ENCODE measurements around the gene PSME1. TPM values are rescaled to one million over a fixed set of nuclear protein-coding genes. Genes with fewer than 3 reads are reported as not detected.

Gene PSME1
- total and polyA plus RNA-seq, 2 of the 13 experiments (the other 11 are each of a cell fraction or from before 2014, with no cell fraction given), result 159 to 608 TPM

DNA sequence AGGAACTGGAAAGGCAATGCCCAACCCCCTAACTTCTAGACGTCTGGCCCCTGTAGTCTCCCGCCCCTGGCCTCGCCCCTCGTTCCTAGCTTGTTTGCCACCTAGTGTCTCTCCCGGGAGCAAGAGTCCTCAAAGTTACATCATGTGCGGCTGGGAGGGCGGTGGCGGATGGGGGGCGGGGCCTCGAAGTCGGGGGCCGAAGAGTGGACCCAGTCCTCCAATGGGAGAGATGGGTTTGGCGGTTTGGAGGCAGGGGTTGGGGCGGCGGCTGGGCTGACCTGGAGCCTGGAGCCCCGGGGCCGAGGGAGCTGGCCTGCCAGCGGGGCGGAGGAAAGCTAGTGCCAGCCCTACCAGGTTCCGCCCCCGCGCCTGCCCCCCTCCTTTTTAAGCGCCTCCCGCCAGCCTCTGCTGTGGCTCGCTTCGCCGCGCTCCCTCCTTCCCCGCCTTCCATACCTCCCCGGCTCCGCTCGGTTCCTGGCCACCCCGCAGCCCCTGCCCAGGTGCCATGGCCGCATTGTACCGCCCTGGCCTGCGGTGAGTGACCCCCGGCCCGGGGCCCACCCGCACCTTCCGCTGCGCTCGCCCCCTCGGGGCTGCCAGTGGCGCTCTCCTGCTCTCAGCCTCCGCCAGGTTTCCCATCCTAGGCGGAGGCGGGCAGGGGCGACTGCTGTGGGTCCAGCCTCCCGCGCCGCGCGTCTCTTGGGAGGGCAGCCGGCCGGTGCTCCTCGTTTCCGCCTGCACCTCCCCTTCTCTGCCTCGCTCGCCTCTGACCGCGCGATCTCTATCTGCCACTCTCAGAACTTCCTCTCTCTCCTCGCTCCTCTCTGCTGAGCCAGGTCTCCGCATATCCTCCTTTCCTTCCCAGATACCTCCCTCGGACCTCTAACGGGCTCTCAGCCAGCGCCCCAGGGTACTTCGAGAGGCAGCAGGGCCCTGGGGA lies 41.8 kb upstream of the PSME1 start, which contains the start of gene PCK2 (continued):
- TF ChIP-seq TBL1XR1 (IDR thresholded peaks at IDR 0.05; ENCODE audit: borderline replicate concordance, low read length, partially characterized antibody), result no peak
- TF ChIP-seq KDM5B (CRISPR knock-in tag; IDR thresholded peaks at IDR 0.05; ENCODE audit: borderline replicate concordance), result peak; percentile 98
- peak; percentile 99 for TF ChIP-seq POLR2G (IDR thresholded peaks at IDR 0.05; ENCODE audit: low read depth, low read length)
- peak; percentile 91; the same call in 1 of the 2 replicates for TF ChIP-seq RFXAP (CRISPR knock-in tag; IDR thresholded peaks at IDR 0.05; ENCODE audit: borderline replicate concordance)
- TF ChIP-seq CCDC6 (CRISPR knock-in tag; IDR thresholded peaks at IDR 0.05), result no peak
- TF ChIP-seq REL (CRISPR knock-in tag; conservative IDR thresholded peaks at IDR 0.05), result no peak
- no peak for TF ChIP-seq RFX1 (IDR thresholded peaks at IDR 0.05)
- peak; percentile 98 for TF ChIP-seq GPN1 (CRISPR knock-in tag; IDR thresholded peaks at IDR 0.05; ENCODE audit: borderline replicate concordance)
- no peak for TF ChIP-seq CENPX (CRISPR knock-in tag; IDR thresholded peaks at IDR 0.05)
- TF ChIP-seq U2AF1 (optimal IDR thresholded peaks at IDR 0.05; ENCODE audit: low read depth, low read length), result no peak
- peak; percentile 99 for TF ChIP-seq ZSCAN20 (CRISPR knock-in tag; IDR thresholded peaks at IDR 0.05; ENCODE audit: borderline replicate concordance)
- TF ChIP-seq, protein P1, sequence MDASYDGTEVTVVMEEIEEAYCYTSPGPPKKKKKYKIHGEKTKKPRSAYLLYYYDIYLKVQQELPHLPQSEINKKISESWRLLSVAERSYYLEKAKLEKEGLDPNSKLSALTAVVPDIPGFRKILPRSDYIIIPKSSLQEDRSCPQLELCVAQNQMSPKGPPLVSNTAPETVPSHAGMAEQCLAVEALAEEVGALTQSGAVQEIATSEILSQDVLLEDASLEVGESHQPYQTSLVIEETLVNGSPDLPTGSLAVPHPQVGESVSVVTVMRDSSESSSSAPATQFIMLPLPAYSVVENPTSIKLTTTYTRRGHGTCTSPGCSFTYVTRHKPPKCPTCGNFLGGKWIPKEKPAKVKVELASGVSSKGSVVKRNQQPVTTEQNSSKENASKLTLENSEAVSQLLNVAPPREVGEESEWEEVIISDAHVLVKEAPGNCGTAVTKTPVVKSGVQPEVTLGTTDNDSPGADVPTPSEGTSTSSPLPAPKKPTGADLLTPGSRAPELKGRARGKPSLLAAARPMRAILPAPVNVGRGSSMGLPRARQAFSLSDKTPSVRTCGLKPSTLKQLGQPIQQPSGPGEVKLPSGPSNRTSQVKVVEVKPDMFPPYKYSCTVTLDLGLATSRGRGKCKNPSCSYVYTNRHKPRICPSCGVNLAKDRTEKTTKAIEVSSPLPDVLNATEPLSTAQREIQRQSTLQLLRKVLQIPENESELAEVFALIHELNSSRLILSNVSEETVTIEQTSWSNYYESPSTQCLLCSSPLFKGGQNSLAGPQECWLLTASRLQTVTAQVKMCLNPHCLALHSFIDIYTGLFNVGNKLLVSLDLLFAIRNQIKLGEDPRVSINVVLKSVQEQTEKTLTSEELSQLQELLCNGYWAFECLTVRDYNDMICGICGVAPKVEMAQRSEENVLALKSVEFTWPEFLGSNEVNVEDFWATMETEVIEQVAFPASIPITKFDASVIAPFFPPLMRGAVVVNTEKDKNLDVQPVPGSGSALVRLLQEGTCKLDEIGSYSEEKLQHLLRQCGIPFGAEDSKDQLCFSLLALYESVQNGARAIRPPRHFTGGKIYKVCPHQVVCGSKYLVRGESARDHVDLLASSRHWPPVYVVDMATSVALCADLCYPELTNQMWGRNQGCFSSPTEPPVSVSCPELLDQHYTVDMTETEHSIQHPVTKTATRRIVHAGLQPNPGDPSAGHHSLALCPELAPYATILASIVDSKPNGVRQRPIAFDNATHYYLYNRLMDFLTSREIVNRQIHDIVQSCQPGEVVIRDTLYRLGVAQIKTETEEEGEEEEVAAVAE (CRISPR knock-in tag; IDR thresholded peaks at IDR 0.05; ENCODE audit: borderline replicate concordance), result peak; percentile 97
- TF ChIP-seq RORA (CRISPR knock-in tag; IDR thresholded peaks at IDR 0.05), result no peak
- peak; percentile 93 for TF ChIP-seq KAT8 (CRISPR knock-in tag; IDR thresholded peaks at IDR 0.05)
- TF ChIP-seq BRCA1 (CRISPR knock-in tag; IDR thresholded peaks at IDR 0.05), result peak; percentile 97
- TF ChIP-seq ZBTB1 (CRISPR knock-in tag; IDR thresholded peaks at IDR 0.05; ENCODE audit: borderline replicate concordance), result no peak
- peak; percentile 80 for TF ChIP-seq ZNF557 (CRISPR knock-in tag; IDR thresholded peaks at IDR 0.05)
- peak; percentile 99 for TF ChIP-seq SAFB2 (CRISPR knock-in tag; IDR thresholded peaks at IDR 0.05; ENCODE audit: borderline replicate concordance, low read depth)
- no peak; the same call in 1 of the 2 replicates for TF ChIP-seq ZBTB21 (CRISPR knock-in tag; IDR thresholded peaks at IDR 0.05)
- no peak; the same call in 1 of the 2 replicates for TF ChIP-seq ZNF747 (CRISPR knock-in tag; IDR thresholded peaks at IDR 0.05; ENCODE audit: borderline replicate concordance)
- TF ChIP-seq, protein P2, sequence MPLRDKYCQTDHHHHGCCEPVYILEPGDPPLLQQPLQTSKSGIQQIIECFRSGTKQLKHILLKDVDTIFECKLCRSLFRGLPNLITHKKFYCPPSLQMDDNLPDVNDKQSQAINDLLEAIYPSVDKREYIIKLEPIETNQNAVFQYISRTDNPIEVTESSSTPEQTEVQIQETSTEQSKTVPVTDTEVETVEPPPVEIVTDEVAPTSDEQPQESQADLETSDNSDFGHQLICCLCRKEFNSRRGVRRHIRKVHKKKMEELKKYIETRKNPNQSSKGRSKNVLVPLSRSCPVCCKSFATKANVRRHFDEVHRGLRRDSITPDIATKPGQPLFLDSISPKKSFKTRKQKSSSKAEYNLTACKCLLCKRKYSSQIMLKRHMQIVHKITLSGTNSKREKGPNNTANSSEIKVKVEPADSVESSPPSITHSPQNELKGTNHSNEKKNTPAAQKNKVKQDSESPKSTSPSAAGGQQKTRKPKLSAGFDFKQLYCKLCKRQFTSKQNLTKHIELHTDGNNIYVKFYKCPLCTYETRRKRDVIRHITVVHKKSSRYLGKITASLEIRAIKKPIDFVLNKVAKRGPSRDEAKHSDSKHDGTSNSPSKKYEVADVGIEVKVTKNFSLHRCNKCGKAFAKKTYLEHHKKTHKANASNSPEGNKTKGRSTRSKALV (CRISPR knock-in tag; IDR thresholded peaks at IDR 0.05), result peak; percentile 82; the same call in 1 of the 2 replicates
- no peak for TF ChIP-seq ZNF432 (CRISPR knock-in tag; IDR thresholded peaks at IDR 0.05; ENCODE audit: borderline replicate concordance)
- TF ChIP-seq NCOA5 (CRISPR knock-in tag; IDR thresholded peaks at IDR 0.05), result peak; percentile 71; the same call in 1 of the 2 replicates
- peak; percentile 96 for TF ChIP-seq ZC3H4 (CRISPR knock-in tag; IDR thresholded peaks at IDR 0.05; ENCODE audit: borderline replicate concordance)
- peak; percentile 79 for TF ChIP-seq HOXA3 (CRISPR knock-in tag; IDR thresholded peaks at IDR 0.05)

All from HepG2 (cell line).